Thymus (tissue), 11 donors: ENCODE measurements around the gene DDIT3. TPM values are rescaled to one million over a fixed set of nuclear protein-coding genes. Genes with fewer than 3 reads are reported as not detected.

Source experiments
- DNase-seq, 9 donors: peaks; one replicate each; pipeline ENCODE4 v3.0.0-alpha.2; 2013; ENCODE audit warnings: low spot score in 9 of 9, low read depth in 6 of 9, missing footprints in 1 of 9
- H3K27ac ChIP-seq, 2 donors: one replicate each; pipeline ENCODE4 v1.5.1; 2013; ENCODE audit warnings: control low read depth in 1 of 2, low read depth in 1 of 2, low read length in 1 of 2, mild to moderate bottlenecking in 1 of 2, moderate library complexity in 1 of 2
- H3K27me3 ChIP-seq, 2 donors: one replicate each; pipeline ENCODE4 v1.5.1; 2013; ENCODE audit warnings: low read length in 1 of 2; ENCODE audit not compliant: control insufficient read depth in 2 of 2, insufficient read depth in 1 of 2
- H3K36me3 ChIP-seq, 2 donors: one replicate each; pipeline ENCODE4 v1.5.1; 2013; ENCODE audit warnings: low read length in 1 of 2, mild to moderate bottlenecking in 1 of 2, moderate library complexity in 1 of 2; ENCODE audit not compliant: control insufficient read depth in 2 of 2, insufficient read depth in 2 of 2
- H3K4me1 ChIP-seq, 2 donors: one replicate each; pipeline ENCODE4 v1.5.1; 2013; ENCODE audit warnings: low read length in 2 of 2; ENCODE audit not compliant: control insufficient read depth in 2 of 2, insufficient read depth in 2 of 2
- H3K4me3 ChIP-seq, 2 donors: one replicate each; pipeline ENCODE4 v1.5.1; 2013; ENCODE audit warnings: low read length in 2 of 2, control low read depth in 1 of 2, mild to moderate bottlenecking in 1 of 2
- H3K9me3 ChIP-seq, 2 donors: one replicate each; pipeline ENCODE4 v1.5.1; 2013; ENCODE audit warnings: low read length in 1 of 2, mild to moderate bottlenecking in 1 of 2; ENCODE audit not compliant: control insufficient read depth in 2 of 2, insufficient read depth in 1 of 2
- WGBS: extraction: QIAGEN DNeasy Blood & Tissue Kit; methylation state at CpG from one replicate; pipeline ENCODE4 v1.1.7; 2013; 5-methylcytosine and 5-hydroxymethylcytosine counted together
- polyA plus RNA-seq: library from polyadenylated mRNA; stranded (reverse); fragments of 200-250 nt; gene quantifications from one replicate; pipeline ENCODE4 v1.2.3, GENCODE V29; 2013
- total RNA-seq: library from RNA; stranded (reverse); fragments of 120-200 nt; gene quantifications from one replicate; pipeline ENCODE4 v1.2.4, GENCODE V29; 2013
- donor health status: healthy.

The DDIT3 gene
- total and polyA plus RNA-seq, 2 donors, result 25.0 to 43.4 TPM

DNA sequence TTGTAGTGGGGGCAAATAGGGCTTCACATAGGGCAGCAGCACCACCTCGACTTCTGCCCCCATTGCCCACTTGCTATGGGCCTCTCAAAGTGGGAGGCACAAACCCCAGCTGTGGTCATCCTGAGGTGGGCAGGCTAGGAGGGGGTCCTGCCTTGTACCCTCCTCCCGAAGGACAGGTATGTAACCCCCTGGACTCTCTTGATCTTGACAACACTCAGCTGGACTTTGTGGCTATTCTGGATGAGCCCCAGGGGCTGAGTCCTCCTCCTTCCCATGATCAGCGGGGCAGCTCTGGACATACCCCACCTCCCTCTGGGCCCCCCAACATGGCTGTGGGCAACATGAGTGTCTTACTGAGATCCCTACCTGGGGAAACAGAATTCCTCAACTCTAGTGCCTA is 48.7 kb downstream of the DDIT3 start:
- no peaks in the 10 kb centered on the region for H3K9me3 ChIP-seq
- H3K4me1 ChIP-seq, result peaks cover 10 to 20% of the 10 kb centered on the region in 2 donors
- peaks cover 0 to 16% of the 10 kb centered on the region in 2 donors for H3K27me3 ChIP-seq
- H3K27ac ChIP-seq, result no peak overlapping the region
- no peak for DNase-seq
- peaks cover 68 to 74% of the 10 kb centered on the region in 2 donors for H3K36me3 ChIP-seq
- WGBS, result 98% methylated on average over 3 of the region's 3 CpGs
- H3K4me3 ChIP-seq, result no peak overlapping the region

DNA sequence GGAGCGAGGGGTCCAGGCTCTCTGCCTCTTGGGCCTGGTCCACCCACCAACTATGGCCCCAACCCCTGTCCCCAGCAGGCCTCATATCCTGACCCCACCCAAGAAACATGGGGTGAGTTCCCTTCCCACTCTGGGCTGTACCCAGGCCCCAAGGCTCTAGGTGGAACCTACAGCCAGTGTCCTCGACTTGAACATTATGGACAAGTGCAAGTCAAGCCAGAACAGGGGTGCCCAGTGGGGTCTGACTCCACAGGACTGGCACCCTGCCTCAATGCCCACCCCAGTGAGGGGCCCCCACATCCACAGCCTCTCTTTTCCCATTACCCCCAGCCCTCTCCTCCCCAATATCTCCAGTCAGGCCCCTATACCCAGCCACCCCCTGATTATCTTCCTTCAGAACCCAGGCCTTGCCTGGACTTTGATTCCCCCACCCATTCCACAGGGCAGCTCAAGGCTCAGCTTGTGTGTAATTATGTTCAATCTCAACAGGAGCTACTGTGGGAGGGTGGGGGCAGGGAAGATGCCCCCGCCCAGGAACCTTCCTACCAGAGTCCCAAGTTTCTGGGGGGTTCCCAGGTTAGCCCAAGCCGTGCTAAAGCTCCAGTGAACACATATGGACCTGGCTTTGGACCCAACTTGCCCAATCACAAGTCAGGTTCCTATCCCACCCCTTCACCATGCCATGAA is 49.2 kb downstream of the DDIT3 start:
- Histone ChIP-seq H3K4me3 (no peak overlapping the region), H3K27ac (no peak overlapping the region), H3K27me3 (peaks cover 0 to 15% of the 10 kb centered on the region in 2 donors), H3K9me3 (no peaks in the 10 kb centered on the region), H3K36me3 (peaks cover 68 to 74% of the 10 kb centered on the region in 2 donors), H3K4me1 (peaks cover 8 to 14% of the 10 kb centered on the region in 2 donors)
- DNase-seq, result no peak
- 94% methylated on average over 4 of the region's 4 CpGs for WGBS

DNA sequence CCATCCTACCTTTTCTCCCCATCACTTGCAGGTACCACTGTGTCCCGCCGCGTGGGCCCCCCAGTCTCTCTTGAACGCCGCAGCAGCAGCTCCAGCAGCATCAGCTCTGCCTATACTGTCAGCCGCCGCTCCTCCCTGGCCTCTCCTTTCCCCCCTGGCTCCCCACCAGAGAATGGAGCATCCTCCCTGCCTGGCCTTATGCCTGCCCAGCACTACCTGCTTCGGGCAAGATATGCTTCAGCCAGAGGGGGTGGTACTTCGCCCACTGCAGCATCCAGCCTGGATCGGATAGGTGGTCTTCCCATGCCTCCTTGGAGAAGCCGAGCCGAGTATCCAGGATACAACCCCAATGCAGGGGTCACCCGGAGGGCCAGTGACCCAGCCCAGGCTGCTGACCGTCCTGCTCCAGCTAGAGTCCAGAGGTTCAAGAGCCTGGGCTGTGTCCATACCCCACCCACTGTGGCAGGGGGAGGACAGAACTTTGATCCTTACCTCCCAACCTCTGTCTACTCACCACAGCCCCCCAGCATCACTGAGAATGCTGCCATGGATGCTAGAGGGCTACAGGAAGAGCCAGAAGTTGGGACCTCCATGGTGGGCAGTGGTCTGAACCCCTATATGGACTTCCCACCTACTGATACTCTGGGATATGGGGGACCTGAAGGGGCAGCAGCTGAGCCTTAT is 49.9 kb downstream of the DDIT3 start:
- Histone ChIP-seq H3K4me1 (peaks cover 4 to 7% of the 10 kb centered on the region in 2 donors), H3K27me3 (peaks cover 0 to 10% of the 10 kb centered on the region in 2 donors), H3K9me3 (no peaks in the 10 kb centered on the region), H3K36me3 (peaks cover 64 to 71% of the 10 kb centered on the region in 2 donors), H3K4me3 (no peak overlapping the region), H3K27ac (no peak overlapping the region)
- 98% methylated on average over 14 of the region's 14 CpGs for WGBS
- no peak for DNase-seq

DNA sequence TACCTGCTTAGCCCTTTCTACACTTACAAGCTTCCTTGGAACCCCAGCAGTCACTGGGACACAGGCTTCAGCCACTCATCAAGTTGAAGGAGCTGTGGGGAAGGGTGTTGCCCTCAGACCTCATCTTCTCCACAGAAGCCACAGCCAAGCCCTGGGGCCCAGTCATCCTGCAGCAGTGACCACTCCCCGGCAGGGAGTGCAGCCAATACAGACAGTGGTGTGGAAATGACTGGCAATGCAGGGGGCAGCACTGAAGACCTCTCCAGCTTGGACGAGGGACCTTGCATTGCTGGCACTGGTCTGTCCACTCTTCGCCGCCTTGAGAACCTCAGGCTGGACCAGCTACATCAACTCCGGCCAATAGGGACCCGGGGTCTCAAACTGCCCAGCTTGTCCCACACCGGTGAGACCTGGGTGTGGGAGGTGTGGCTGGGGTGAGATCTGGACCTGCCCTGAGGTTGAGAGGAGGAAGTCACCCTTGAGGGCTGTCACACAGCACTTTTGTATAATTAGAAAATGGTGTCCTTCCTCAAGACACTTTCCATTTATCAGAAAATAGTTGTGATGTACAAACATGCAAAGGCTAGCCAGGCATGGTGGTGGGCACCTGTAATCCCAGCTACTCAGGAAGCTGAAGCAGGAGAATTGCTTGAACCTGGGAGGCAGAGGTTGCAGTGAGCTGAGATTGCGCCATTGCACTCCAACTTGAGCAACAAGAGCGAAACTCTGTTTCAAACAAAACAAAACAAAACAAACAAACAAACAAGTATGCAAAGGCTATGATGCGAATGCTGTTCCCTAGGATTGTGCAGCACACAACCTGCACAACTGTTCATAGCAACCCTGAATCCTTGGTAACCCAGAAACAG is 50.8 kb downstream of the DDIT3 start:
- Histone ChIP-seq H3K27me3 (peaks cover 0 to 7% of the 10 kb centered on the region in 2 donors), H3K27ac (no peak overlapping the region), H3K9me3 (no peaks in the 10 kb centered on the region), H3K36me3 (peaks cover 55 to 62% of the 10 kb centered on the region in 2 donors), H3K4me1 (no peaks in the 10 kb centered on the region), H3K4me3 (no peak overlapping the region)
- no peak for DNase-seq
- WGBS, result 98% methylated on average over 10 of the region's 10 CpGs

DNA sequence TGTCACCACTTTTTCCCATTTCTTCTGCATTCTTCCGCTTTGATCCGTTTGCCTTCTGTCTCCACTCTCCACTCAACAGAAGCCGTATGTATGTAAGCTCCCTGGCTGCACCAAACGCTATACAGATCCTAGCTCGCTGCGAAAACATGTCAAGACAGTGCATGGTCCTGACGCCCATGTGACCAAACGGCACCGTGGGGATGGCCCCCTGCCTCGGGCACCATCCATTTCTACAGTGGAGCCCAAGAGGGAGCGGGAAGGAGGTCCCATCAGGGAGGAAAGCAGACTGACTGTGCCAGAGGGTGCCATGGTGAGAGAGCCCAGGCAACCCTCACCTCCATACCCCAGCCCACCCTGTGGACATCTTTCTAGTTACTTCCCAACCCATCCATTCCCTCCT is 52.4 kb downstream of the DDIT3 start:
- 96% methylated on average over 11 of the region's 11 CpGs for WGBS
- Histone ChIP-seq H3K27me3 (peaks cover 0 to 12% of the 10 kb centered on the region in 2 donors), H3K9me3 (no peaks in the 10 kb centered on the region), H3K27ac (no peak overlapping the region), H3K4me3 (no peak overlapping the region), H3K4me1 (peaks cover 0 to 2% of the 10 kb centered on the region in 2 donors), H3K36me3 (peaks cover 42 to 49% of the 10 kb centered on the region in 2 donors)
- DNase-seq, result no peak

- H3K27ac ChIP-seq, result no peak overlapping the region
- H3K36me3 ChIP-seq, result peaks cover 38 to 43% of the 10 kb centered on the region in 2 donors
- H3K9me3 ChIP-seq, result no peaks in the 10 kb centered on the region
- H3K4me3 ChIP-seq, result no peak overlapping the region
- H3K4me1 ChIP-seq, result peaks cover 0 to 8% of the 10 kb centered on the region in 2 donors
- peaks cover 0 to 12% of the 10 kb centered on the region in 2 donors for H3K27me3 ChIP-seq
- DNase-seq, result no peak
- 94% methylated on average over 12 of the region's 12 CpGs for WGBS
Measured at GRCh38 chr12:57467212-57467874, 53.0 kb downstream of the DDIT3 start.

Other genes with a start within 250 kb of the DDIT3 start
- 12.6 TPM for gene R3HDM2, start 89.5 kb downstream of the DDIT3 start, total RNA-seq
- 22.4 TPM for gene R3HDM2, start 89.5 kb downstream of the DDIT3 start, polyA plus RNA-seq
- gene INHBC, start 85.7 kb downstream of the DDIT3 start, total RNA-seq, result not detected
- 0.05 TPM for gene INHBC, start 85.7 kb downstream of the DDIT3 start, polyA plus RNA-seq
- 0.09 TPM for gene INHBE, start 65.2 kb downstream of the DDIT3 start, total RNA-seq
- 0.14 TPM for gene INHBE, start 65.2 kb downstream of the DDIT3 start, polyA plus RNA-seq
- 0.85 TPM for gene GLI1, start 60.7 kb downstream of the DDIT3 start, total RNA-seq
- 0.71 TPM for gene GLI1, start 60.7 kb downstream of the DDIT3 start, polyA plus RNA-seq
- 71.1 TPM for gene ARHGAP9, start 40.6 kb downstream of the DDIT3 start, total RNA-seq
- 165 TPM for gene ARHGAP9, start 40.6 kb downstream of the DDIT3 start, polyA plus RNA-seq
- gene MARS1, start 32.4 kb downstream of the DDIT3 start, total RNA-seq, result 93.8 TPM
- 117 TPM for gene MARS1, start 32.4 kb downstream of the DDIT3 start, polyA plus RNA-seq
- gene MBD6, start 2.3 kb upstream of the DDIT3 start, total RNA-seq, result 5.6 TPM
- 60.5 TPM for gene MBD6, start 2.3 kb upstream of the DDIT3 start, polyA plus RNA-seq
- gene DCTN2, start 26.7 kb upstream of the DDIT3 start, total RNA-seq, result 56.4 TPM
- 79.7 TPM for gene DCTN2, start 26.7 kb upstream of the DDIT3 start, polyA plus RNA-seq
- gene KIF5A, start 29.5 kb upstream of the DDIT3 start, total RNA-seq, result 0.05 TPM
- gene KIF5A, start 29.5 kb upstream of the DDIT3 start, polyA plus RNA-seq, result 0.27 TPM
- gene PIP4K2C, start 70.7 kb upstream of the DDIT3 start, total RNA-seq, result 8.5 TPM
- 14.4 TPM for gene PIP4K2C, start 70.7 kb upstream of the DDIT3 start, polyA plus RNA-seq
- 16.6 TPM for gene DTX3, start 84.3 kb upstream of the DDIT3 start, total RNA-seq
- 36.8 TPM for gene DTX3, start 84.3 kb upstream of the DDIT3 start, polyA plus RNA-seq
- 2.0 TPM for gene ARHGEF25, start 90.9 kb upstream of the DDIT3 start, total RNA-seq
- gene ARHGEF25, start 90.9 kb upstream of the DDIT3 start, polyA plus RNA-seq, result 8.5 TPM
- gene B4GALNT1, start 112.7 kb upstream of the DDIT3 start, total RNA-seq, result 0.57 TPM
- 1.3 TPM for gene B4GALNT1, start 112.7 kb upstream of the DDIT3 start, polyA plus RNA-seq
- gene OS9, start 173.6 kb upstream of the DDIT3 start, total RNA-seq, result 111 TPM
- 166 TPM for gene OS9, start 173.6 kb upstream of the DDIT3 start, polyA plus RNA-seq
- 14.4 TPM for gene AGAP2, start 218.2 kb upstream of the DDIT3 start, total RNA-seq
- 15.5 TPM for gene AGAP2, start 218.2 kb upstream of the DDIT3 start, polyA plus RNA-seq
- 25.3 TPM for gene TSPAN31, start 224.5 kb upstream of the DDIT3 start, total RNA-seq
- gene TSPAN31, start 224.5 kb upstream of the DDIT3 start, polyA plus RNA-seq, result 31.4 TPM
- gene CDK4, start 231.8 kb upstream of the DDIT3 start, total RNA-seq, result 96.8 TPM
- gene CDK4, start 231.8 kb upstream of the DDIT3 start, polyA plus RNA-seq, result 38.5 TPM
- 10.7 TPM for gene MARCHF9, start 234.6 kb upstream of the DDIT3 start, total RNA-seq
- gene MARCHF9, start 234.6 kb upstream of the DDIT3 start, polyA plus RNA-seq, result 54.9 TPM
- gene CYP27B1, start 246.6 kb upstream of the DDIT3 start, total RNA-seq, result 0.42 TPM
- gene CYP27B1, start 246.6 kb upstream of the DDIT3 start, polyA plus RNA-seq, result 0.82 TPM